IPS-20b (cell line): Measurements from ENCODE around the gene ABHD16A.

Source experiments
- H3K27ac ChIP-seq: one replicate; pipeline ENCODE4 v1.5.1; 2013; ENCODE audit warnings: low read length
- H3K27me3 ChIP-seq: 2 replicates; pipeline ENCODE4 v1.6.1; 2013; ENCODE audit warnings: mild to moderate bottlenecking, low read length, inconsistent platforms; ENCODE audit not compliant: insufficient read depth
- H3K36me3 ChIP-seq: 2 replicates; pipeline ENCODE4 v1.6.1; 2013; ENCODE audit warnings: low read depth, mild to moderate bottlenecking, inconsistent platforms, low read length, moderate library complexity; ENCODE audit not compliant: insufficient read depth
- H3K4me1 ChIP-seq: 2 replicates; pipeline ENCODE4 v1.6.1; 2013; ENCODE audit warnings: mild to moderate bottlenecking, control low read depth, inconsistent platforms, low read length, moderate library complexity; ENCODE audit not compliant: insufficient read depth
- H3K4me3 ChIP-seq: 2 replicates; pipeline ENCODE4 v1.5.1; 2013; ENCODE audit warnings: mild to moderate bottlenecking, low read length, inconsistent platforms
- H3K9ac ChIP-seq: 2 replicates; pipeline ENCODE4 v1.6.1; 2013; ENCODE audit warnings: low read depth, mild to moderate bottlenecking, inconsistent platforms, low read length, moderate library complexity
- H3K9me3 ChIP-seq: 2 replicates; pipeline ENCODE4 v1.6.1; 2013; ENCODE audit warnings: mild to moderate bottlenecking, low read depth, low read length, inconsistent platforms; ENCODE audit not compliant: insufficient read depth

Gene ABHD16A

DNA sequence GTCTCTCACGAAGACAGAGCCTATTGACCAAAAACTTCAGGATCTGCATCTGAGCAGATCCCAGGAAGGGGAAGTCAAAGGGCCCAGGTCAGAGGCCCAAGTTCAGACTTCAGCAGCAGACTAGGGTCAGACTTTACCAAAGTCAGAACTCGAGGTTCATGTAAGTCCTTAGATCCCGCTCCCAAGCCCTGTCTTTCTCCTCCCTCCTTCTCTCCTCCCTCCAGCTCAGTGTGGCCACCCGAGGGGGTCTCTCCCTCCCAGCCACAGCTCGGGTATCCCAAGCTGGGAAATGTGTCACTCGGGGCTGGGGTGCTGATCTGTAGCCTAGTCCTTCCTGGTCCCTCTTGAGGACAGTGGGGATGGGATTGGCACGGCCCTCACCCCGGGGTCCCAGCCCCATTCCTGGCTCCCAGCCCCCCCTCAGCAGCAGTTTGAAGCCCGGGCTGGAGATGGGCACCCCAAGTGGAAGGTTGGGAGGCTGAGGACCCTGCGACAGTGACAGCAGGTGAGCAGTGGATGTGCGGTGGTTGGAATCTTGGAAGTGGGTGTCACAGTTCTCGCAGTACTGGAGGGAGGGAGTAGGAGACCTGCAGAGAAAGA, 40.9 kb downstream of the ABHD16A start:
- Histone ChIP-seq H3K9me3 (no peaks in the 10 kb centered on the region), H3K4me3 (no peak overlapping the region), H3K4me1 (peaks cover 10% of the 10 kb centered on the region; the same call in 1 of the 2 replicates), H3K27me3 (no peaks in the 10 kb centered on the region), H3K9ac (no peak overlapping the region), H3K27ac (no peak overlapping the region), H3K36me3 (peaks cover 40% of the 10 kb centered on the region)

DNA sequence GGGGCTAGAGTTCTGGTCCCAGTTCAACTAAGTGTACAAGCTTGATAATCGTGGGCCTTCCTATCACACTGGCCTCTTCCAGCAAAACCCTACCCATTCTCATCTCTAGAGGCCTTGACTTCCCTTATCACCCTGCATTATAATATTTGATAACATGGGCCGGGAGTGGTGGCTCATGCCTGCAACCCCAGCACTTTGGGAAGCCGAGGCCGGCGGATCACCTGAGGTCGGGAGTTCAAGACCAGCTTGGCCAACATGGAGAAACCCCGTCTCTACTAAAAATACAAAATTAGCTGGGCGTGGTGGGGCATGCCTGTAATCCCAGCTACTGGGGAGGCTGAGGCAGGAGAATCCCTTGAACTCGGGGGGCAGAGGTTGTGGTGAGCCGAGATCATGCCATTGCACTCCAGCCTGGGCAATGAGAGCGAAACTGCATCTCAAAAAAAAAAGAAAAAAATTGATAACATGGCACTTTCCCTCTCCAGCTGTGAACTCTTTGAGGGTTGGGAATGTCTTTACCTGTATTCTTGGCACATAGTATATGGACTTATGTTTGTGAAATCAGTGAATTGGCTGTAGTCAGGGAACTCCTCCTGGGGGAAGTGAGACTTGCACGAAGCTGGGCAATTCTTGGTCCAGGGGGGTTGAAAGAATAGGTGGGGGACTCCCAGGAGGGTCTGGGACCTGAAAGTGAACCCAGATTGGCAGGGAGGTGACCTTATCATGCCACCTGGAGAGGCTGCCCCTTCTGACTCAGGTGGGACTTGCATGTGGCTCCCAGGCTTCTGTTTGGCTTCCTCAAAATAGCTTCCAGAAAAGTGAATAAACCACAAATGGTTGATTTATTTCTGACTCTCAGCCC, 41.6 kb downstream of the ABHD16A start:
- Histone ChIP-seq H3K9ac (peak overlapping the region; percentile 99; the same call in 1 of the 2 replicates), H3K4me1 (peaks cover 10% of the 10 kb centered on the region; the same call in 1 of the 2 replicates), H3K27me3 (no peaks in the 10 kb centered on the region), H3K27ac (peak overlapping the region; percentile 35), H3K36me3 (peaks cover 37% of the 10 kb centered on the region), H3K4me3 (peak overlapping the region; percentile 99), H3K9me3 (no peaks in the 10 kb centered on the region)

DNA sequence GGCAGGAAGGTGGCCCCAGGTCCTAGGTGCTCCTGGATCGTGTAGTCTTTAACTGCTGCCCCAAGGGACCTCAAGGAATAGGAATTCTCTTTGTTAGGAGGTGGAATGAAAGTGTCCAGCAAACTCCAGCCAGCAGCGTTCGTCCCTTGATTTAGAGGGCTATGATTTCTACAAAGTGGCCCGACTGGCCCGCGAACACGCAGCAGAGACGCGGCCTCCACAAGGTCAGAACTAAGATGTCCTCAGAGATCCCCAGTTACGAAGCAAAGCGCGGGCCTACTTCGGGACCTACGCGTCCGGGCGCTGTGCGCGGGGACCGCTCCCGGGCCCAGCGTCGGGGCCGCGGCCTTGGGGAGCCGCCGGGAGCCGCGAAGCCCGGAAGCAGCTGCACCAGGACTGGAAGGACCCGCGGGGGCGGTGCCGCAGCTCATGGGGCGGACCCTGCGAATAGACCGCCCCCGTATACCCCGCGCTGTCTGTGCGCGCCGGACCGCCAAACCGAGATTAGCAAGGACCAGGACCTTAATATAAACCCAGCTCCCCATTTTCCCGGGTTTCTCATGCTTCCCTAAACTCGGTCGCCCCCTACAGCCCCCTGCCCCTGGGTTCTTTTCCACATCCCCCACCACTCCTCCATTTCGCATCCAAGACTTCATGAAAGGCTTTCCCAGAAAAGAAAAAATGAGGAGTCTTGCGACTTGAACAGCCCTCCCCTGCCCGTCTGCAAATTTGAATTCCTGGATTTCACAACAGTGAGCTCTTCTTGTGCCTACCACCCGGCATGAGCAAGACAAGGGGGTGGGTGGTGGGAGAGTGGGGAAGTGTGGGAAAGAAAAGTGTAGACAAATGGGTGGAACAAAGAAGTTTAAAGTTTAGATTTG, 42.5 kb downstream of the ABHD16A start, which contains the start of gene C6orf47:
C6orf47 (minus strand) TSS at position 398 of the 881 bp plus-strand sequence. CDS start 831 bp downstream, outside the sequence.
- Histone ChIP-seq H3K27ac (peak within 1 kb of the TSS; percentile 91), H3K4me3 (peak within 1 kb of the TSS; percentile 99), H3K27me3 (no peaks in the 10 kb centered on the region), H3K9ac (peak within 1 kb of the TSS; percentile 99), H3K9me3 (no peaks in the 10 kb centered on the region), H3K4me1 (peaks cover 10% of the 10 kb centered on the region; the same call in 1 of the 2 replicates), H3K36me3 (peaks cover 39% of the 10 kb centered on the region)

DNA sequence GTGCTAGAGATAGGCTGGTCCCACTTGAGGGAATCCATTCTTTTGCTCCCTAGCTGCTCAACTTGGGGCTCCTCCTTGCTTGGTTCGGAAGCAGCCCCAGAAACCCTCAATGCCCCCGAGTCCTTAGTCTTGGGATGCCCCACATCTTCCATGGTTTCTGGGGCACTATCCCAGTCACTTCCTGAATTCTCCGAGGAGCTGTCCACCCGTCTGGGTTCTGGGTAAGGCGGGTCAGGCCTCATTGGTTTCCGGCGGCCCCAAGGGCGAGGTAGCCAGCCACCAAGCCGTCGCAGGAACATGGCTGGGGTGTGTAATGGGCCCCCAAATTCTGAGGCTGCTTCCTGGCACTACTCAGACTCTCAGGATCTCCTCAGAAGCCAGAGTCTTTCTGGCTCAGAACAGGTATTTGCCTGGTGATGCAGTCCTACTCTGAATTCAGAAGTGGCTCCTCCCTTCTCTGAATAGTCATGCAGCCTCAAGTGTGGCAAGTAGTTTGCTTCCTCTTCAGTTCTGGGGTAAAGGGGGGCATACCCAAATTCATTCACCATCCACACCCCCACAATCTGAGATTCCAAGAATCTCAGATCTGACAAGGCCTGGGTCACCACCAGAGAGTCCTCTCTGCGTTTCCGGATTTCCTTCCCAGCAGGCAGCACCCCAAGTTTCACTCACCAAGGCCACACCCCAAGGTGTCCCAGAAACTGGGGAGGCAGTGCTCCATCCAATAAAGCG, 43.3 kb downstream of the ABHD16A start:
- Histone ChIP-seq H3K27ac (peak overlapping the region; percentile 91), H3K4me3 (peak overlapping the region; percentile 99), H3K36me3 (peaks cover 39% of the 10 kb centered on the region), H3K27me3 (no peaks in the 10 kb centered on the region), H3K4me1 (peaks cover 10% of the 10 kb centered on the region; the same call in 1 of the 2 replicates), H3K9me3 (no peaks in the 10 kb centered on the region), H3K9ac (peak overlapping the region; percentile 99)

DNA sequence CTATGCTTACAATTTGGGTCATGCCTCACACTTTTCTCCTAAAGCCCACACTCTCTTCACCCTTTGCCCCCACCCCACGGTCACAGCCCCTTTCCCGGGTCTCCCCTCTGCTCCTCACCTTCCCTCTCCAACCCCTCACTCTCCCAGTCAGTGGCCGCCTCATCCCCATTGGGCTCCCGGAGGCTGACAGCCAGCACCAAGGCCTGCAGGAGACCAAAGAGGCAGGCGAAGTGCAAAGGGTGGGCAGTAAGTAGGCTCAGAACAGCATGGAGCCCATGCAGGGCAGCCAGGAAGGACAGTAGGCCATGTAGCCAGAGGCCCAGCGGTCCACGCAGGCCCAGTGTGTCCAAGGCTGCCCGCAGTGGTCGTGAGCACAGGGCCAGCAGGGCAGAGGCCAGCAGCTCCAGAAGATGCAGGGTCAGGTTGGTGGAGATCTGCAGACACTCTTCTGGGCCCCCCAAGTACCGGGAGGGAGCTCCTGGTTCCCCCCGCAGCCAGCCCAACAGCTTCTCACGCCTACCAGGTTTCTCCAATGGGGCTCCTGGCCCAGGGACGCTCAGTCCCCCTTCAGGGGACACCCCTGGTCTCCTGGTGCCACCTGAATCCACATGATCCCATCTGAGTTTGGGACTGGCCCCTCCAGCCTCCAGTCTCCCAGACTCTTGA, 44.0 kb downstream of the ABHD16A start:
- Histone ChIP-seq H3K4me1 (peaks cover 10% of the 10 kb centered on the region; the same call in 1 of the 2 replicates), H3K36me3 (peaks cover 39% of the 10 kb centered on the region), H3K9me3 (no peaks in the 10 kb centered on the region), H3K27ac (no peak overlapping the region), H3K27me3 (no peaks in the 10 kb centered on the region), H3K4me3 (peak overlapping the region; percentile 99), H3K9ac (peak overlapping the region; percentile 99; the same call in 1 of the 2 replicates)

DNA sequence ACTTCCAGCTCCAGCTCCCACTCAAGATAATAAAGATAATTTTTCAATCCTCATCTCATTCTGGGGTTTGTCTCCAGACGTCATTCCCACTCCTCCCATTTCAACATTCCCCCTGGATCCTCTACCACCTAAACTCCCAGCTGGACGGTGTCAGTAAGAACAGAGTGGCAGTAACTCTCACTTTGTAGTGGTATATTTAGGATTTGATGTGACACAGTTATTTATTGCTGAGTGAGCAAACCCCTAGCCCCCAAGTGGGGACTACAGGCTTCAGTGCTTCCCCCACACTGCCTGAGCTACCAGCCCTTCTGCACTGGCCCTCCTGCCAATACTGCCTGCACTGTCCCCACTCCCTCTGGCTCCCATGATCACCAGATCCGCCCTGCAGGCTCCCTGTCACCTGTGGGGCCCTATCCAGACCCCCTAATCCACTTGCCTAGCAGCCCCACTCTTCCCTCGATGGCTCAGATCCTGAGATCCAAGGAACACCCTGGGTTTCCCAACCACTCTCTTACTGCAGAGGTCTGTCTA, 44.9 kb downstream of the ABHD16A start:
- Histone ChIP-seq H3K27ac (no peak overlapping the region), H3K4me3 (no peak overlapping the region), H3K4me1 (peaks cover 7% of the 10 kb centered on the region; the same call in 1 of the 2 replicates)

DNA sequence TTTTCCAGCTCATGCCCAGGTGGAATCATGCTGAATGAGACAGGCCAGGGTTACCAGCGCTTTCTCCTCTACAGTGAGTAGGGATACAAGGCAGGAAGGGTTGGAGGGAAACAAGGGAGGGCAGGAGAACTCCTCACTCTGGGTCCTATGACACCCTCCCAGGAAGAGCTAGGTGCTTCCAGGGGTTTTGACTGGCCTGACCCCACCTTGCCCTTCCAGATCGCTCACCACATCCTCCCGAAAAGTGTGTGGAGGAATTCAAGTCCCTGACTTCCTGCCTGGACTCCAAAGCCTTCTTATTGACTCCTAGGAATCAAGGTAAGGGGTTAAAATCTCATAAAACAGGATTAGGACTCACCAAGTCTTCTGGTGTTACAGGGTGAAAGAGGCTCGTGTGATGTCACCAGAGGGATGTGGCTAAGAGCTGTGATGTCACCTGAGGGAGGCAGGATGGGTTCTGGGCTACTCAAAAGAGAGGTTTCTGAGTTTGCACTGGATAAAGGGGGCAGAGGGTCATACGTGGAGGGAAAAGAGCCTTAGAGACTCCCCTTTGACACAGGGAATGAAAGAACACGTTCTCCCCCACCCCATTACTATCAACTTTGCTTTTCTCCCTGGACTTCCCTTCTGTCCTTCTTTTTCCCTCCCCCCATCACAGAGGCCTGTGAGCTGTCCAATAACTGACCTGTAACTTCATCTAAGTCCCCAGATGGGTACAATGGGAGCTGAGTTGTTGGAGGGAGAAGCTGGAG, 45.5 kb downstream of the ABHD16A start:
- Histone ChIP-seq H3K4me1 (peaks cover 7% of the 10 kb centered on the region; the same call in 1 of the 2 replicates), H3K9me3 (no peaks in the 10 kb centered on the region), H3K27ac (no peak overlapping the region), H3K9ac (no peak overlapping the region), H3K4me3 (no peak overlapping the region), H3K27me3 (no peaks in the 10 kb centered on the region), H3K36me3 (peaks cover 25% of the 10 kb centered on the region)

More for the DNA sequence above, 44.9 kb downstream of the ABHD16A start:
- no peaks in the 10 kb centered on the region for H3K27me3 ChIP-seq
- H3K36me3 ChIP-seq, result peaks cover 31% of the 10 kb centered on the region
- no peak overlapping the region for H3K9ac ChIP-seq
- no peaks in the 10 kb centered on the region for H3K9me3 ChIP-seq

DNA sequence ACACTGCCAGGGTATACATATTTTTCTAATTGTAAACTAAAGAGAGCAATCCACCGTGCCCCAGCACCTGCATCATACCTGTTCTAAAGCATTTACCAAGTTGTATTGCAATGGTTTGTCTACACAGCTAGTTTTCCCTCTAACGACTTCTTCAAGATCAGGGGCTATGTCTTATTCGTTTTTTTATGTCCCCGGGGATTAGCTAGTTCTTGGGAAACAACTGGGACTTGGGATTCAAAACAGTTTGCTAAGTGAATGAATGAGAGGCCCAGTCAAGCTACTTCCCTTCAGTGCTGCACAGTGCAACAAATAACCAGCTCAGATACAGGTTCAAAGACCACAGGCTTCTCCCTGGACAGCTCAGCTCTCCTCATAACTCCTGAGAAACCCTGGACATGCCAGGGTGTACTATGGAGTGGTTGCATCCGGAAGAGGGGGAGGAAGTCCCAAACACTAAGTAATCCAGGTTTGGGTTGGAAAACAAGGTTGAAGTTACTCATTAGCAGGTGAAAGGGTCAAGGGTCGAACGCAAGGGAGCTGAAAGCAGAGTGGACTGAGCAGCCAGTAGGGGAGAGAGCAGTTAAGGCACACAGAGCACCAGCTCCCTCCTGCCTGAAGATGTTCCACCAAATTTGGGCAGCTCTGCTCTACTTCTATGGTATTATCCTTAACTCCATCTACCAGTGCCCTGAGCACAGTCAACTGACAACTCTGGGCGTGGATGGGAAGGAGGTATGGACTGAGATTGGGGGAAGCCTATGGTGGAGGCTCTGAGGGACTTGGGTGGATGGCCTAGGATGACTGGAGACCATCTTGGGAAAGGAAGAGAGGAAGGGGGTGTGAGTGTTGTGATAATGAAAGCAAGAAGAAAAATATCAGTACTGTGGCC, 47.5 kb downstream of the ABHD16A start, which contains the start of gene APOM:
APOM (plus strand) TSS at position 546 of the 889 bp plus-strand sequence; CDS start at position 619, 73 bp downstream.
- Histone ChIP-seq H3K36me3 (peaks cover 18% of the 10 kb centered on the region), H3K27ac (no peak within 1 kb of the TSS), H3K27me3 (no peaks in the 10 kb centered on the region), H3K9me3 (no peaks in the 10 kb centered on the region), H3K9ac (no peak within 1 kb of the TSS), H3K4me3 (no peak within 1 kb of the TSS), H3K4me1 (peaks cover 12% of the 10 kb centered on the region)
